Measurements from ENCODE around the gene TNFRSF12A. TPM values are rescaled to one million over a fixed set of nuclear protein-coding genes. Genes with fewer than 3 reads are reported as not detected.

TNFRSF12A gene
- polyA plus RNA-seq, 1 experiment: 282 TPM

GRCh38 chr16:2973093-2973492 lies 47.1 kb upstream of the TNFRSF12A start:
- no peak for TF ChIP-seq CTCF (IDR thresholded peaks at IDR 0.05; ENCODE audit: insufficient read depth, low read depth, low read length)
- ChIA-PET POLR2A (no interaction called here), CTCF (interaction anchor here (1.0 kb wide), 1 partner anchor 11 kb away, joined by 5 read pairs; no protein-coding TSS in a partner anchor)
- no peaks in the 10 kb centered on the region for H3K27me3 ChIP-seq (ENCODE audit: control insufficient read depth, insufficient read depth, low read length)
- no peak overlapping the region for H3K4me3 ChIP-seq (ENCODE audit: low read depth, low read length)
- H3K36me3 ChIP-seq (ENCODE audit: control insufficient read depth, insufficient read depth, low read length): no peaks in the 10 kb centered on the region; the same call in 1 of the 2 replicates
- no peak for DNase-seq (ENCODE audit: low read depth)

DNA sequence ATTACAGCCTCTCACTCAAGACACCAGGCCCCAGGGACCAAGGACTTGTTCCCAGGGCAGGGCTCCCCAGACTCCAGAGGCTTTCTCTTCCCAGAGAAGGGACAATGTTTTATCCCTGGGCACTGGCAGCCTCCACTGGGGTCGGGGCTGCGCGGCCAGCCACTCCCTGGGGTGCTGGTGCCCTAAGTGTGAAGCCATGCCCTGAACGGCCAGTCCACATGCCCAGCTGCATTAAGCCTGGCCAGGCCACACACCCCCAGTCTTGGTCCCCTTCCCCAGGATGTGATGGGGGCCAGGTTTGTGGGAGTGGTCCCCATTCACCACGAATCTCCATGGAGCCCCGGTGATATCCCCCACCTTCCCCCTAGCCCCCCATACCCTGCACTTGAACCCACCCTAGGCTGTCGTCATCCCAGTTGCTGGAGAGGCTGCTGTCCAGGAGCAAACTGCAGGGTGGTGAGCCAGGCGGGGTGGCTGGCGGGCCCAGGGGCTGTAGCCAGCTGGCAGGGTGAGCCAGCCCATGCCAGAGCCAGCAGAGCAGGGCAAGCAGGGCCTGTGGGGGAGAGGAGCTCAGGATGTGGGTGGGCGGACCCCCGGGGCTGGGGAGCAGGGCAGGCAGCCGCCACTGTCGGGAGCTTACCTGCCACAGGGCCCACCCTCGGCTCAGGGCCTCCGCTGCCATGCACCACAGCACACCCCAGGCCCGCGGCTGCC lies 46.4 kb upstream of the TNFRSF12A start:
- ChIA-PET CTCF (interaction anchor here (1.0 to 1.1 kb wide), 2 partner anchors 12 to 58 kb away, joined by 3 to 5 read pairs; no protein-coding TSS in a partner anchor), POLR2A (no interaction called here)
- Histone ChIP-seq H3K36me3 (ENCODE audit: control insufficient read depth, insufficient read depth, low read length) (no peaks in the 10 kb centered on the region; the same call in 1 of the 2 replicates), H3K27me3 (ENCODE audit: control insufficient read depth, insufficient read depth, low read length) (no peaks in the 10 kb centered on the region), H3K4me3 (ENCODE audit: low read depth, low read length) (no peak overlapping the region)
- no peak for DNase-seq (ENCODE audit: low read depth)
- no peak for TF ChIP-seq CTCF (IDR thresholded peaks at IDR 0.05; ENCODE audit: insufficient read depth, low read depth, low read length)

DNA sequence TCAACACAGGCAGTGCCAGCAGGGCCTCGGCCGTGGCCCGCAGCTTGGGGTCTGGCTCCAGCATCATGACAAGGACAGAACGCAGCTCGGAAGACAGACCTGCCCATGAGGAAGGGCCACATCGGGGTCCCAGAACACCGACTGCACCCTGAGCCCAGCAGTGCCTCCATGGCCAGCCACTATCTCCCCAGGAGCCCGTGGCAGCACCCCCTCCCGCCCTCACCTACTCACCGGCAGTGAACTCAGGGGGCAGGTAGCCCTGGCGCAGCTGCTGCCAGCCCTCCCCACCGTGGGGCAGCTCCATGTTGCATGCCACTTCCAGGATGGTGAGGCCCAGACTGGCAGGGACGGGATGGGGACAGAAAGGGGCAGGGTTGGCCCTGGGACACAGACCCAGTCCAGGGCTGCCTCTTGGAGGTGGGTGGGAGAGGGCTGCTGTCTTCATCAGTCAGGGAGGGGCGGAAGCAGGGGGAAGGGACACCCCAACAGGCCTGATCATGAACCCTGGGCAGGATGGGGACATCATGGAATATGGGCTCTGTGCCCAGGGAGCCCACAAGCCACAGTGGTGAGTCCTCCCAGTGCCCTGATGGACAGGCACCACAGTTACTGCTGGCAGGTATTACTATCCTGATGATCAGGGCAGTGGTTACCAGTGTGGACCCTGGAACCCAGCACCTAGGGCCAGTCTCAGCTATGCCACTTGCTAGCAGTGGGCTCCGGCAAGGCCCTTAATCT lies 45.7 kb upstream of the TNFRSF12A start:
- ChIA-PET POLR2A (no interaction called here), CTCF (interaction anchor here (1.0 to 1.1 kb wide), 4 partner anchors 12 to 135 kb away, joined by 3 to 5 read pairs (median 4); no protein-coding TSS in a partner anchor)
- H3K4me3 ChIP-seq (ENCODE audit: low read depth, low read length): no peak overlapping the region
- DNase-seq (ENCODE audit: low read depth): no peak
- no peaks in the 10 kb centered on the region for H3K27me3 ChIP-seq (ENCODE audit: control insufficient read depth, insufficient read depth, low read length)
- H3K36me3 ChIP-seq (ENCODE audit: control insufficient read depth, insufficient read depth, low read length): no peaks in the 10 kb centered on the region; the same call in 1 of the 2 replicates
- no peak for TF ChIP-seq CTCF (IDR thresholded peaks at IDR 0.05; ENCODE audit: insufficient read depth, low read depth, low read length)

DNA sequence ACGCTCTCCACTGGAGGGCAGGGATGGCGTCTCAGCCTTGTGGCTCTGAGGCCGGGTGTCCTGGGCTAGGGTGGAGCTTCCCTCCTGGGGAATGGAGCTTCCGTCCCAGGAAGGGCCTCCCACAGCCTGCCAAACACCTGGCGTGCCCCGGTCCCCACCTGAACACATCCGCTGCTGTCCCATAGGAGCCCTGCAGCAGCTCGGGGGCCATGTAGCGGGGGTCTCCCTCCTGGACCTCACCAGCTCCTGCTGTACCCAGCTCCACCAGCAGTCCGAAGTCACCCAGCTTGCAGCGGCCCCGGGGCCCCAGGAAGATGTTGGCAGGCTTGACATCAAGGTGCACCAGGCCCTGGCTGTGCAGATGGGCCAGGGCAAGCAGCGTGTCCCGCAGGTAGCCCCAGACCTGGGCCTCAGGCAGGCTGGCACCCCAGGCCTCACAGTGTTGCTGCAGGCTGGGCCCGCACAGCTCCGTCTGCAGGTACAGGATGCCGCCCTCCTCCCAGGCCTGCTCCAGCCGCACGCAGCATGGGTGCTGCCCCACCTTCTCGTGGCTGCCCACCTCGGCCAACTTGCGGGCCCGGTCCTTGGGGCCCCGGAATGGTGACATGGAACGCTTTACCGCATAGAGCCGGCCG lies 44.9 kb upstream of the TNFRSF12A start:
- DNase-seq (ENCODE audit: low read depth): no peak
- POLR2A ChIA-PET: no interaction called here

More for the DNA sequence above, 44.9 kb upstream of the TNFRSF12A start:
- CTCF ChIA-PET: interaction anchor here (1.0 to 1.1 kb wide), 2 partner anchors 13 to 136 kb away, joined by 3 to 4 read pairs; no protein-coding TSS in a partner anchor
- no peaks in the 10 kb centered on the region; the same call in 1 of the 2 replicates for H3K36me3 ChIP-seq (ENCODE audit: control insufficient read depth, insufficient read depth, low read length)
- H3K27me3 ChIP-seq (ENCODE audit: control insufficient read depth, insufficient read depth, low read length): no peaks in the 10 kb centered on the region
- TF ChIP-seq CTCF (IDR thresholded peaks at IDR 0.05; ENCODE audit: insufficient read depth, low read depth, low read length): no peak
- H3K4me3 ChIP-seq (ENCODE audit: low read depth, low read length): no peak overlapping the region
